NCI-H345 (cell line): ENCODE data around the gene TNFAIP8.
"Not testable (repeated sequence)": the region's sequence is repeated elsewhere in the genome, so short reads cannot be mapped to it uniquely, and the experiment has no call there.

Experiments
- DNase-seq: peaks from one replicate; lab custom pipeline; 2025; lab: John Stamatoyannopoulos, UW

Gene TNFAIP8

GRCh38 chr5:119420169-119420568 lies 64.3 kb downstream of the TNFAIP8 start:
- DNase-seq: no peak

GRCh38 chr5:119426057-119426456 lies 70.2 kb downstream of the TNFAIP8 start:
- no peak for DNase-seq

DNA sequence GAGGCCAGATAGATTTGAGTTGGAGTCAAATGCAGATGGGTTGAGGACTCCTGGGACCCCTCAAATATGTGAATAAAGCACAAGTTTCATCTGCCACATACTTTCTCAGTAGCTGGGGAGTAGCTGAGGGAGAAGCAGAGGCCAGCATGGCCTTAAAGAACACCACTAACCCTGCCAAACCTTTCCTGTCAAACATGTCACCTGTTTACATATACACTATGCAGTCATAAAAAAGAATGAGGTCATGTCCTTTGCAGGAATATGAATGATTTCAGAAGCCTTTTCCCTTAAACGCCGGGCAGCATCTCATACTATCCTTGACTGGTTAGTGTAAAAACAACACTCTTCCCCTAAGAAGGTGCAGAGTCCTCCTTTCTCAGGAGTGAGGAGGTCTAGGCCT lies 71.2 kb downstream of the TNFAIP8 start:
- no peak for DNase-seq

DNA sequence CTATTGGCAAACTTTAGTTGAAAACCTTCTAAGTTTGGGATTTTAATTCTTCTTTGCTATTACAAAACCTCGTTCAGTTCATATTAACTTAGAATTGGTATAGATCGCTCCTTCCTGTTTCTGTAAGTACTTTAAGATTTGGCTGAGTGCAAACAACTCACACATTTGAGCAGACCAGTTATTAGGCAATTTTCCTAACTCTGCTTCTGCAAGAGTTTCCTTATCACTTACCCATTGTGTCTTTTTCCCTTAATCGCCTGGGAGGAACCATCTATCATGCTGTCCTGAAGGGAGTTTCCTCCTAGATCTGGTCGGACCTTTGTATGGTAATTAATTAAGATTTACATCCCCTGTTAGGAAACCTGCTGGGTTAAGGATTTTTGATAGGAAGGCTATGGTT lies 71.8 kb downstream of the TNFAIP8 start:
- DNase-seq: not testable (repeated sequence)

DNA sequence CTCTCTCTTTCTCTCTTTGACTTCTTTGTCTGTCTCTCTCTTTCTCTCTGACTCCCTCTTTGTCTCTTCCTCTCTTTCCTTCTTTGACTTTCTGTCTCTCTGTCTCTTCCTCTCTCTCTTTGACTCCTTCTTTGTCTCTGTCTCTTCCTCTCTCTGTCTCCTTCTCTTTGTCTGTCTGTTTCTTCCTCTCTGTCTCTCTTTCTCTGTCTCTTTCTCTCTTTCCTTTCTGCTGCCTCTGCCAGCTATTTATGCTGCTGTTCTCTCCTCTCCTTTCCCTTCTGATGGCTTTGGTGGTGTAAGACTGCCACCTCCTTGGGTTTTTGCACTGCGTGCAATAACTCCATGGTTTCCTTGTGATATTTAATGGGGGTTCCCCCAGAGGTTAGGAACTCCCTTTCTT lies 72.3 kb downstream of the TNFAIP8 start:
- DNase-seq: not testable (repeated sequence)

DNA sequence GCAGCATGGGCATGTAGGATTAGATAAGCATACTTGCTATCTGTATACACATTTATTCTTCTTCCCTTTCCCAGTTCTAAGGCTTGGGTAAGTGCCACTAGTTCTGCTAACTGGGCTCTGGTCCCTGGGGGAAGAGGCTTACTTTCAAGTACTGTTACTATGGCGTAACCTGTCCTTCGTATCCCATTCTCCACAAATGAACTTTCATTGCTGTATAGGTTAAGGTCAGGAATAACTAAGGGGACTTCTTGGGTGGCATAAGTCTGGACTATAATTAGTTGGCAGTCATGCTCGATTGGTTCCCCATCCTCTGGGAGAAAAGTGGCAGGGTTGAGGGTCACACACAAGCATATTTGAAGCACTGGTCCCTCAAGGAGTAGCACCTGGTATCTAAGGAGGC lies 72.8 kb downstream of the TNFAIP8 start:
- not testable (repeated sequence) for DNase-seq

GRCh38 chr5:119432674-119433237 lies 76.9 kb downstream of the TNFAIP8 start:
- not testable (repeated sequence) for DNase-seq

GRCh38 chr5:119435436-119436132 lies 79.8 kb downstream of the TNFAIP8 start:
- no peak for DNase-seq

GRCh38 chr5:119437785-119438586 lies 82.2 kb downstream of the TNFAIP8 start:
- not testable (repeated sequence) for DNase-seq

- DNase-seq: not testable (repeated sequence)
Observed at GRCh38 chr5:119438587-119438917, 82.7 kb downstream of the TNFAIP8 start.

DNA sequence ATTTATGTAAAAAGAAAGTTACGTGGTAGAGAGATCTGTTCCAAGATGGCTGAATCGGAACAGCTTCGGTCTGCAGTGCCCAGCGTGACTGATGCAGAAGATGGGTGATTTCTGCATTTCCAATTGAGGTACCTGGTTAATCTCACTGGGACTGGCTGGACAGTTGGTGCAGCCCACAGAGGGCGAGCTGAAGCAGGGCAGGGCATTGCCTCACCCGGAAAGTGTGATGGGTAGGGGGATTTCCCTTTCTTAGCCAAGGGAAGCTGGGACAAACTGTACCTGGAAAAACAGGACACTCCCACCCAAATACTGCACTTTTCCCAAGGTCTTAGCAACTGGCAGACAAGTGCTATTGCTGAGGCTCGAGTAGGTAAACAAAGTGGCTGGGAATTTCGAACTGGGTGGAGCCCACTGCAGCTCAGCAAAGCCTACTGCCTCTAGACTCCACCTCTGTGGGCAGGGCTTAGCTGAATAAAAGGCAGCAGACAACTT lies 83.4 kb downstream of the TNFAIP8 start:
- DNase-seq: no peak

GRCh38 chr5:119439632-119440031 lies 83.8 kb downstream of the TNFAIP8 start:
- DNase-seq: not testable (repeated sequence)

DNA sequence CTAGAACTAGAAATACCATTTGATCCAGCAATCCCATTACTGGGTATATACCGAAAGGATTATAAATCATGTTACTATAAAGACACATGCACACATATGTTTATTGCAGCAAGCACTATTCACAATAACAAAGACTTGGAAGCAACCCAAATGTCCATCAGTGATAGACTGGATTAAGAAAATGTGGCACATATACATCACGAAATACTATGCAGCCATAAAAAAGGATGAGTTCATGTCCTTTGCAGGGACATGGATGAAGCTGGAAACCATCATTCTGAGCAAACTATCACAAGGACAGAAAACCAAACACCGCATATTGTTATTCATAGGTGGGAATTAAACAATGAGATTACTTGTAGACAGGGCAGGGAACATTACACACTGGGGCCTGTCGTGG lies 88.8 kb downstream of the TNFAIP8 start:
- not testable (repeated sequence) for DNase-seq

- DNase-seq: no peak
Observed at GRCh38 chr5:119445544-119445943, 89.7 kb downstream of the TNFAIP8 start.
